Measurements from ENCODE around the gene BMPR1A.
A peak's percentile ranks its signal among the peaks of the same experiment; 100 is the strongest.

The BMPR1A gene

DNA sequence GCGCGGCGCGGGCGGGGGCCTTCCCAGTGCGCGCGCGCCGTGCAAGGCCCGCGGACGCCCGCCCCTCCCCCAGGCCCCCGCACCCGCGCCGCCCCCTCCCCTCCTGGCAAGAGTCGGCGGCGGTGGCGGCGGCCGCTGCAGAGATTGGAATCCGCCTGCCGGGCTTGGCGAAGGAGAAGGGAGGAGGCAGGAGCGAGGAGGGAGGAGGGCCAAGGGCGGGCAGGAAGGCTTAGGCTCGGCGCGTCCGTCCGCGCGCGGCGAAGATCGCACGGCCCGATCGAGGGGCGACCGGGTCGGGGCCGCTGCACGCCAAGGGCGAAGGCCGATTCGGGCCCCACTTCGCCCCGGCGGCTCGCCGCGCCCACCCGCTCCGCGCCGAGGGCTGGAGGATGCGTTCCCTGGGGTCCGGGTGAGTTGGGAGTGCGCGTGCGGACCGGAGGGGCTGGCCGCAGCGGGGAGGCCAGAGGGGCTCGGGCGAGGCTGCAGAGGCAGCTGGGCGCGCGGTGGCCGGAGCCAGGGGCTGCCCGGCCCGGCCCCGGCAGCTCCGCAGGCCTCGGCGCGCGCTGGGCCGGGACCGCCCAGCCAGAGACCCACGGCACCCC lies at the start of gene BMPR1A:
TSS of gene BMPR1A (plus strand) at position 109 of the 602 bp plus-strand sequence. CDS start 119,400 bp downstream, outside the sequence.
- peak; percentile 25 for DNase-seq

- no peak for DNase-seq
Observed at GRCh38 chr10:86706977-86707376, 49.4 kb upstream of the BMPR1A start.

DNA sequence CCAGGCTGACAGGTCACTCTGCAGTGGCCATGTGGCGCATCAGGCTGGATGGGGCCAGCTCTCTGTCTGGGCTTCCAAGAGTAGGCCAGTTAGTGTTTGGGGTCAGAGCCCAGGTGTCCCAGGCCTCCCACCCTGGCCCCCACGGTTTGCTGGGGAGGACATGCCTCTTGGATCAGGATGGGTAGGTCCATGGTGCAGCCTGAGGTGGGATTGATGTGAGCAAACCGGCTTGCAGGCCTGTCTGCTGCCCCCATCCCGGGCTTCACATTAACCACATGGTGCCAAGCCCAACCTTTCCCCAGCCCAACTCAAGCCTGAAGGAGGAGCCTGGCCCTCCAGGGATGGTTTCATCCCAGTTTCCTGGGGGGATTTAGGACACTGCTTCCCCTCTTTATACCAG lies 48.9 kb upstream of the BMPR1A start:
- no peak for DNase-seq

- DNase-seq: no peak
Observed at GRCh38 chr10:86708068-86708782, 48.2 kb upstream of the BMPR1A start.

DNA sequence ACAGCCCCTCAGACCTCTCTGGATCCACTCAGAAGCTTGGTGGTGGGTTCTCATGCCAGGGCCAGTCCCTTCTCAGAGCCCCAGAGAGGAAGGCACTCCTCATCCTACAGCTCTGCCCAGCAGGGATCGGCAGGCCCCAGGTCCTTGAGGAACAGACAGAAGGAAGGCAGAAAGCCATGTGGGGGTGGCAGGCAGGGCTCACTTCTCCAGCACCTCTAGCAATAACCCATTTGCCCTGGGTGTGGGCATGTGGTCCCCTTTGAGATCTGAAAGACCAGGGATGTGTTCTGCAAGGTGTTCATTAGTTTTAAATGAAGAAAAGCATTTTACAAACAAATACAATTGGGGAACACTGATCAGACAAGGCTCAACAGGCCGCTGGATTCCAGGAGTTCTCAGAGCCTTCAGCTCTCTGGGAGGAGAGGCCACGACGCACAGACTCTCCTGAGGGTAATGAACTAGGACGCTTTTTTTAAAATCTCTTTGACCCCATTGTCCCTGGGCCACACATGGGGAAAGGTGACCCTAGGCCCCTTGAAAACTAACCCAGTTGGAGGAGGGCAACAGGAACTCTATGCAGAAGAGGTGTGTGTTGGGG lies 47.5 kb upstream of the BMPR1A start:
- DNase-seq: no peak

- no peak for DNase-seq
Observed at GRCh38 chr10:86709396-86710185, 46.8 kb upstream of the BMPR1A start.

DNA sequence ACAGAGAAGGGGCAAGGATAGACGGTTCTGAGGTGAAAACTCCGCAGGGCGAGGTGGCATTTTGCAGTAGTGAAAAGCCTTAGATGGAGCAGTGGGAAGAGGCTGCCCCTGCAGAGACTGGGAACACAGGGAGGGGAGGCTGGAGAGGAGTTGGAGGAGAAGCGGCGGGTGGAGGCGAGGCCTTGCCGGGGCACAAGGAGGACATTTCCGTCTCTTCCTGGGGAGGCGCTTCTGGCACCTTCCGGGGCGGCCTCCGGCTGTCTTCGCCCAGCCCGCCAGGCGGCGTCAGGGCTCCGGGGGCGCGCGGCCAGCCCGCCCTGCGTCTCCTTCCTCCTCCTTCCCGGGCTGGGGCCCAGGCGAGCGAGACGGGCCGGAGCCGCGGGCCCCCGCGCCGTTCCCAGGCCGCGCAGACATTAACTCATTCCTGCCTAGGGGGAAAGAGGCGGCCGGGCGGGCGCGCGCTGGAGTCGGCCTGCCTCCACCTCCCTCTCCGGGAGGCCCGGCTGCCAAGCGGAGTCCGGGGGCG lies 45.4 kb upstream of the BMPR1A start:
- DNase-seq: peak; percentile 13

- DNase-seq: no peak
Observed at GRCh38 chr10:86711513-86712316, 44.7 kb upstream of the BMPR1A start.

- no peak for DNase-seq
Observed at GRCh38 chr10:86712317-86712707, 44.1 kb upstream of the BMPR1A start.

GRCh38 chr10:86715156-86715795 lies 41.1 kb upstream of the BMPR1A start:
- no peak for DNase-seq

- no peak for DNase-seq
Observed at GRCh38 chr10:86715836-86716235, 40.6 kb upstream of the BMPR1A start.

DNA sequence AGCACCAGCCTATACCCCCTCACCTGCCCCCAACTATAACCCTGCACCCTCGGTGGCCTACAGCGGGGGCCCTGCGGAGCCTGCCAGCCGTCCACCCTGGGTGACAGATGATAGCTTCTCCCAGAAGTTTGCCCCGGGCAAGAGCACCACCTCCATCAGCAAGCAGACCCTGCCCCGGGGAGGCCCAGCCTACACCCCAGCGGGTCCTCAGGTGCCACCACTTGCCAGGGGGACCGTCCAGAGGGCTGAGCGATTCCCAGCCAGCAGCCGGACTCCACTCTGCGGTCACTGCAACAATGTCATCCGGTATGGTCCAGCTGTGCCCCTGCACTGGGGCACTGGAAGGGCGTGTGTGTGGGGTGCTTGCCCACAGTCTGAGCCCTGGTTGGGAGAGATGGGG lies 40.0 kb upstream of the BMPR1A start:
- no peak for DNase-seq

GRCh38 chr10:86718556-86718955 lies 37.9 kb upstream of the BMPR1A start:
- DNase-seq: no peak

GRCh38 chr10:86721232-86721631 lies 35.2 kb upstream of the BMPR1A start:
- DNase-seq: no peak

- DNase-seq: no peak
Observed at GRCh38 chr10:86723009-86723408, 33.4 kb upstream of the BMPR1A start.

DNA sequence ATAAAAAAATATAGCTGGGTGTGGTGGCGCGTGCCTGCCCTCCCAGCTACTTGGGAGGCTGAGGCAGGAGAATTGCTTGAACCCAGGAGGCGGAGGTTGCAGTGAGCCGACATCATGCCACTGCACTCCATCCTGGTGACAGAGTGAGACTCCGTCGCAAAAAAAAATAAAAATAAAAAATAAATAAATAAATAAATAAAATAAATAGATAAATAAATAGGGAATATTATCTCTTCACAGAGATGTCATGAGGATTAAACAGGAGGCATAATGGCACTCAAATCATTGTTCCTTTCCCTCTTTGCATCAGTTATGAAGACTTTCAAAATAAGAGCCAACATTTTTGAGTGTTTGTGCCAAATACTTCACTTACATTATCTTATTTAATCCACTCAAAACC lies 32.0 kb upstream of the BMPR1A start:
- DNase-seq: no peak

DNA sequence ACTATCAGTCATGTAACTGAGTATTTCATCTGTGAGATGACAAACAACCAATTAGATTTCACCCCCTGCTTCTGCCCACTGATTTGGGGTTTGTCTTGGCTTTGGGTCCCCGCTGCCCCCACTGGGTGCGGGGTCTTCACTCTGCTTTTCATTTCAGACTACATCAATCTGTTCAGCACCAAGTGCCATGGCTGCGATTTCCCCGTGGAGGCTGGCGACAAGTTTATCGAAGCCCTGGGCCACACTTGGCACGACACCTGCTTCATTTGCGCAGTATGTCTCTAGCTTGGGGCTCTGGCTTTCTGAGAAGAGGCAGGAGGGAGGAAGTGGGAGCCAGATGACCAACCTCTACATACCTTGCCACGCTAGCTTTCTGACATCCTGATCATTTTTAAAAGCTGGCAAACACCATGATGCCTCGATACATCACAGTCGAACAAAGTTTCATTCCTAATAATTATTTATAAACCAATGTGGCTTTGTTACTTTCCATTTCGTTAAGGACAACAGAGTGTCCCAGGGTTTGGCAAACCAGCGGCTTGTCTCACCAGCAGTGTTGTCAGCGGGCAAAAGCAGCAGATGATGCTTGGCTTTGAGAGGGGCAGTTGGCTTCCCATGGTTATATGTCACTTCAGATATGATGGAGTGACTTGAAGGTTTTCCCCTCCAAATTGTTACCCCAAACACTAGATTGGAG lies 30.3 kb upstream of the BMPR1A start:
- no peak for DNase-seq

DNA sequence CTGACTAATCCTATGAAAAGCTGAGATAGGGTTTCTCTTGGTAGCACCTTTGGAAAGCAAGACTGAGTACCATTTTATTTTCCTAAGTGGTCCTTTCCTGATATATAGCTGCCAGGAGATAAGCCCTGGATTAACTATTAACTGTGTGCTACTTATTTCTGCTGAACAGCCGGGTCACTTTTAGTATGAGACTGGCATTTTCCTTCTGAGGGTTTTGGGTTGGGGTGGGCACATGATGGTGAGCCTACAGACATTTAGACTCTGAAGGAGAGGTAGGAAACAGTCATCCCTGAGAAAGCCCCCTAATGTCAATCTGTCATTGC lies 29.8 kb upstream of the BMPR1A start:
- DNase-seq: no peak

- no peak for DNase-seq
Observed at GRCh38 chr10:86727470-86727869, 28.9 kb upstream of the BMPR1A start.

- DNase-seq: no peak
Observed at GRCh38 chr10:86728056-86728455, 28.4 kb upstream of the BMPR1A start.

DNA sequence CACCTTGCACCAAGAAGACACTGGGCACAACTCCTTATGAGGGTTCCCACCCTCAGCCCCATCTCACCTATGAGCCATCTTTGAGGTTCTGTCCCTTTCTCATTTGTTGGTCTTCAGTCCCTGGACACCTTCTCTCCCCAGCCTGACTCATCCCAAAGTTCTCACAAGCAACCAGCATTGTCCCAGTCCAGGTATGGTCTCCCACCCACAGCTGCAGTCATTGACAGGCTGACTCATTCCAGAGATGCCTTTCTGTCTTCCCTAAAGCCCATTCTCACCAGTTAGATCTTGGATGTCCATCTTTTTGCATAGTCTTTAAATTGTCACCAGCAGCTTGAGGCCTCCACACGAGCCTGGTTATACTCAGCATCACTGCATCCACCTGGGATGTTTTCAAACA lies 26.7 kb upstream of the BMPR1A start:
- DNase-seq: no peak
